ENCODE measurements around the gene JAM3.

Gene JAM3

GRCh38 chr11:134199531-134199930, 130.7 kb downstream of the JAM3 start:
- H3K9ac ChIP-seq (ENCODE audit: low read depth, low read length, poor library complexity): no peak overlapping the region
- no peak overlapping the region for H3K4me3 ChIP-seq (ENCODE audit: low read length in 2 of 2)
- no peaks in the 10 kb centered on the region for H3K79me1 ChIP-seq (ENCODE audit: low read depth, low read length)
- H4K91ac ChIP-seq (ENCODE audit: low read depth, low read length, poor library complexity): no peak overlapping the region
- H2AK5ac ChIP-seq (ENCODE audit: low read depth, low read length): no peak overlapping the region
- H3K36me3 ChIP-seq (replicated peaks in 1 of 2; ENCODE audit: control insufficient read depth in 2 of 2, insufficient read depth in 2 of 2, low read length in 2 of 2): peaks cover 17 to 98% of the 10 kb centered on the region in 2 donors
- no peak overlapping the region for H2AFZ ChIP-seq (ENCODE audit: low read length)
- no peak overlapping the region for H3K4me2 ChIP-seq (ENCODE audit: insufficient read depth, low read length, poor library complexity, severe bottlenecking)
- H3K14ac ChIP-seq (ENCODE audit: low read length): no peak overlapping the region
- no peak overlapping the region for H2BK5ac ChIP-seq (ENCODE audit: low read length)
- no peak overlapping the region for H2BK12ac ChIP-seq (ENCODE audit: low read length)
- no peaks in the 10 kb centered on the region for H3K4me1 ChIP-seq (ENCODE audit: control insufficient read depth in 2 of 2, insufficient read depth in 1 of 2, low read depth in 1 of 2, low read length in 2 of 2)
- DNase-seq (ENCODE audit: low spot score): no peak
- H3K27me3 ChIP-seq (ENCODE audit: control insufficient read depth in 3 of 3, insufficient read depth in 3 of 3, low read depth in 1 of 3, low read length in 3 of 3): no peaks in the 10 kb centered on the region
- H3K23ac ChIP-seq (ENCODE audit: low read depth, low read length, poor library complexity): no peak overlapping the region
- H3K4ac ChIP-seq (ENCODE audit: low read length): no peak overlapping the region
- H3K27ac ChIP-seq (replicated peaks; ENCODE audit: low read length): no peak overlapping the region
- H2BK120ac ChIP-seq (ENCODE audit: low read depth, low read length): no peak overlapping the region
- no peak overlapping the region for H3K18ac ChIP-seq (ENCODE audit: low read length)
- H4K8ac ChIP-seq (ENCODE audit: low read depth, low read length): no peak overlapping the region
- no peaks in the 10 kb centered on the region for H3K9me3 ChIP-seq (replicated peaks in 1 of 2; ENCODE audit: control insufficient read depth in 2 of 2, insufficient read depth in 1 of 2, low read depth in 1 of 2, low read length in 2 of 2)
- no peak overlapping the region for H2BK15ac ChIP-seq (ENCODE audit: low read length)
- WGBS, 2 donors (ENCODE audit: extremely low coverage in 2 of 2, insufficient read length in 2 of 2, insufficient replicate concordance in 1 of 2): no CpG with 5 or more reads among the region's 9 CpGs

- no CpG with 5 or more reads among the region's 6 CpGs for WGBS, 2 donors (ENCODE audit: extremely low coverage in 2 of 2, insufficient read length in 2 of 2, insufficient replicate concordance in 1 of 2)
- Histone ChIP-seq H2BK15ac (ENCODE audit: low read length) (no peak overlapping the region), H3K23ac (ENCODE audit: low read depth, low read length, poor library complexity) (no peak overlapping the region), H3K4me3 (ENCODE audit: low read length in 2 of 2) (no peak overlapping the region), H3K9me3 (replicated peaks in 1 of 2; ENCODE audit: control insufficient read depth in 2 of 2, insufficient read depth in 1 of 2, low read depth in 1 of 2, low read length in 2 of 2) (no peaks in the 10 kb centered on the region), H3K4me1 (ENCODE audit: control insufficient read depth in 2 of 2, insufficient read depth in 1 of 2, low read depth in 1 of 2, low read length in 2 of 2) (no peaks in the 10 kb centered on the region), H4K8ac (ENCODE audit: low read depth, low read length) (no peak overlapping the region), H2BK120ac (ENCODE audit: low read depth, low read length) (no peak overlapping the region), H3K18ac (ENCODE audit: low read length) (no peak overlapping the region), H2BK12ac (ENCODE audit: low read length) (no peak overlapping the region), H3K27me3 (ENCODE audit: control insufficient read depth in 3 of 3, insufficient read depth in 3 of 3, low read depth in 1 of 3, low read length in 3 of 3) (no peaks in the 10 kb centered on the region), H2AFZ (ENCODE audit: low read length) (no peak overlapping the region), H3K79me1 (ENCODE audit: low read depth, low read length) (no peaks in the 10 kb centered on the region), H3K4ac (ENCODE audit: low read length) (no peak overlapping the region), H3K4me2 (ENCODE audit: insufficient read depth, low read length, poor library complexity, severe bottlenecking) (no peak overlapping the region), H3K36me3 (replicated peaks in 1 of 2; ENCODE audit: control insufficient read depth in 2 of 2, insufficient read depth in 2 of 2, low read length in 2 of 2) (peaks cover 17 to 98% of the 10 kb centered on the region in 2 donors), H2BK5ac (ENCODE audit: low read length) (no peak overlapping the region), H2AK5ac (ENCODE audit: low read depth, low read length) (no peak overlapping the region), H4K91ac (ENCODE audit: low read depth, low read length, poor library complexity) (no peak overlapping the region), H3K14ac (ENCODE audit: low read length) (no peak overlapping the region), H3K27ac (replicated peaks; ENCODE audit: low read length) (no peak overlapping the region), H3K9ac (ENCODE audit: low read depth, low read length, poor library complexity) (no peak overlapping the region)
- no peak for DNase-seq (ENCODE audit: low spot score)
These were observed 131.8 kb downstream of the JAM3 start for GRCh38 chr11:134200688-134201087.
